SK-N-SH treated with all-trans-retinoic acid at 6 μM for 48 hours (cell line): ENCODE measurements around the gene PHYKPL.

Experiments
- ATAC-seq: fragments of 200-7000 bp; cut with Tn5 transposase; 3 replicates; pipeline ENCODE4 v1.9.1; 2020; ENCODE audit warnings: mild to moderate bottlenecking, moderate library complexity
- ARNTL ChIP-seq: fragments of 450-650 bp; formaldehyde crosslinking; IDR thresholded peaks from 2 replicates; pipeline ENCODE4 v1.5.0; 2020; ENCODE audit warnings: low read depth, mild to moderate bottlenecking, moderate library complexity, borderline replicate concordance
- BACH2 ChIP-seq: fragments of 250-450 bp; sonication (Bioruptor Pico); IDR thresholded peaks from 2 replicates; pipeline ENCODE4 v1.9.0; 2021; ENCODE audit warnings: mild to moderate bottlenecking, borderline replicate concordance
- CSDC2 ChIP-seq: fragments of 250-450 bp; sonication (Bioruptor Pico); IDR thresholded peaks from 2 replicates; pipeline ENCODE4 v1.5.0; 2020; ENCODE audit warnings: mild to moderate bottlenecking, moderate library complexity
- ESRRG ChIP-seq: fragments of 250-450 bp; sonication (Bioruptor Pico); IDR thresholded peaks from 2 replicates; pipeline ENCODE4 v1.6.1; 2021; ENCODE audit warnings: mild to moderate bottlenecking
- GLIS3 ChIP-seq: fragments of 250-450 bp; sonication (Bioruptor Pico); IDR thresholded peaks from 2 replicates; pipeline ENCODE4 v1.5.0; 2020; ENCODE audit warnings: mild to moderate bottlenecking, moderate library complexity
- ISL1 ChIP-seq: fragments of 250-450 bp; sonication (Bioruptor Pico); IDR thresholded peaks from 2 replicates; pipeline ENCODE4 v2.1.2; 2022; ENCODE audit warnings: mild to moderate bottlenecking, moderate library complexity
- OSR1 ChIP-seq: fragments of 250-450 bp; sonication (Bioruptor Pico); IDR thresholded peaks from 2 replicates; pipeline ENCODE4 v1.8.0; 2022; ENCODE audit warnings: moderate library complexity, mild to moderate bottlenecking, inconsistent platforms
- PPARA ChIP-seq: fragments of 250-450 bp; sonication (Bioruptor Pico); IDR thresholded peaks from 2 replicates; pipeline ENCODE4 v1.5.0; 2020; ENCODE audit warnings: mild to moderate bottlenecking, borderline replicate concordance
- RARB ChIP-seq: fragments of 250-450 bp; sonication (Bioruptor Pico); IDR thresholded peaks from 2 replicates; pipeline ENCODE4 v1.8.0; 2021; ENCODE audit warnings: mild to moderate bottlenecking, moderate library complexity
- SNAI2 ChIP-seq: fragments of 250-450 bp; sonication (Bioruptor Pico); IDR thresholded peaks from 2 replicates; pipeline ENCODE4 v1.5.0; 2020; ENCODE audit warnings: mild to moderate bottlenecking, moderate library complexity
- TCF4 ChIP-seq: fragments of 250-450 bp; sonication (Bioruptor Pico); IDR thresholded peaks from 2 replicates; pipeline ENCODE4 v1.8.0; 2021; ENCODE audit warnings: mild to moderate bottlenecking, moderate library complexity, borderline replicate concordance
- TOX ChIP-seq: fragments of 250-450 bp; sonication (Bioruptor Pico); IDR thresholded peaks from 2 replicates; pipeline ENCODE4 v1.8.0; 2021; ENCODE audit warnings: mild to moderate bottlenecking, moderate library complexity, borderline replicate concordance
- ZC3H10 ChIP-seq: fragments of 250-450 bp; sonication (Bioruptor Pico); IDR thresholded peaks from 2 replicates; pipeline ENCODE4 v1.5.1; 2021; ENCODE audit warnings: mild to moderate bottlenecking, moderate library complexity
- ZFP3 ChIP-seq: fragments of 250-450 bp; sonication (Bioruptor Pico); IDR thresholded peaks from 2 replicates; pipeline ENCODE4 v1.5.0; 2020; ENCODE audit warnings: mild to moderate bottlenecking, moderate library complexity
- ZFP30 ChIP-seq: fragments of 450-650 bp; formaldehyde crosslinking; IDR thresholded peaks from 2 replicates; pipeline ENCODE4 v1.5.0; 2022; ENCODE audit warnings: mild to moderate bottlenecking, moderate library complexity
- ZNF565 ChIP-seq: fragments of 450-650 bp; formaldehyde crosslinking; conservative IDR thresholded peaks from 2 replicates; pipeline ENCODE4 v1.5.0; 2020; ENCODE audit warnings: low read depth, mild to moderate bottlenecking, moderate library complexity
- ZNF70 ChIP-seq: fragments of 450-650 bp; formaldehyde crosslinking; IDR thresholded peaks from 2 replicates; pipeline ENCODE4 v1.5.0; 2020; ENCODE audit warnings: mild to moderate bottlenecking, moderate library complexity
- ZNF8 ChIP-seq: fragments of 450-650 bp; formaldehyde crosslinking; IDR thresholded peaks from 2 replicates; pipeline ENCODE4 v1.5.0; 2020; ENCODE audit warnings: mild to moderate bottlenecking, moderate library complexity
- TF ChIP-seq, protein P1 (sequence below): fragments of 250-450 bp; sonication (Bioruptor Pico); IDR thresholded peaks from 2 replicates; pipeline ENCODE4 v1.5.1; 2021; ENCODE audit warnings: mild to moderate bottlenecking, moderate library complexity
- TF ChIP-seq, protein P2 (sequence below): fragments of 250-450 bp; sonication (Bioruptor Pico); IDR thresholded peaks from 2 replicates; pipeline ENCODE4 v1.8.0; 2021; ENCODE audit warnings: low read depth, mild to moderate bottlenecking, moderate library complexity, borderline replicate concordance
- TF ChIP-seq, protein P3 (sequence below): fragments of 250-450 bp; sonication (Bioruptor Pico); IDR thresholded peaks from 2 replicates; pipeline ENCODE4 v1.5.0; 2020; ENCODE audit warnings: mild to moderate bottlenecking, moderate library complexity
- TF ChIP-seq, protein P4 (sequence below): fragments of 250-450 bp; sonication (Bioruptor Pico); IDR thresholded peaks from 2 replicates; pipeline ENCODE4 v1.8.0; 2020; ENCODE audit warnings: mild to moderate bottlenecking, moderate library complexity, borderline replicate concordance

PHYKPL gene

DNA sequence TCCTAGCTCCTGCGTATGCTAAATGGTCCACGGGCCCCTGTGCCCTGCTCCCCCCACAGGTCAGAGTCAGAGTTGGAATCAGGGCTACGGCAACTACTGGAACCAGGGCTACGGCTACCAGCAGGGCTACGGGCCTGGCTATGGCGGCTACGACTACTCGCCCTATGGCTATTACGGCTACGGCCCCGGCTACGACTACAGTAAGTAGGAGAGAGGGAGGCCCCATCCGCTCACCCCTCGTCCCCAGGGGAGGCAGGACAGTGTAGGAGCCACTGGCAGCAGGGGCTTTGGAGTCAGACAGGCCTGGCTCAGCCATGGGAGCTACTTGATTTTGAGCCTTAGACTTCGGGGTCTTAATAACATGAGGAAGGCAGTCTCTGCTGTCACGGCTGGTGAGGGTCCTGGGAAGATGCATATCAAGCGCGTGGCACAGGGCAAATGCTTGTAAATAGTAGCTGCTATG lies 22.5 kb downstream of the PHYKPL start:
- ATAC-seq, result no peak
- no peak for TF ChIP-seq ARNTL (CRISPR knock-in tag)
- TF ChIP-seq ZNF565 (CRISPR knock-in tag), result no peak
- no peak for TF ChIP-seq GLIS3 (CRISPR knock-in tag)
- TF ChIP-seq ESRRG (CRISPR knock-in tag), result no peak
- TF ChIP-seq ZNF70 (CRISPR knock-in tag), result no peak
- TF ChIP-seq RARB (CRISPR knock-in tag), result no peak
- no peak for TF ChIP-seq CSDC2 (CRISPR knock-in tag)
- TF ChIP-seq ZNF8 (CRISPR knock-in tag), result no peak
- TF ChIP-seq, protein P1, sequence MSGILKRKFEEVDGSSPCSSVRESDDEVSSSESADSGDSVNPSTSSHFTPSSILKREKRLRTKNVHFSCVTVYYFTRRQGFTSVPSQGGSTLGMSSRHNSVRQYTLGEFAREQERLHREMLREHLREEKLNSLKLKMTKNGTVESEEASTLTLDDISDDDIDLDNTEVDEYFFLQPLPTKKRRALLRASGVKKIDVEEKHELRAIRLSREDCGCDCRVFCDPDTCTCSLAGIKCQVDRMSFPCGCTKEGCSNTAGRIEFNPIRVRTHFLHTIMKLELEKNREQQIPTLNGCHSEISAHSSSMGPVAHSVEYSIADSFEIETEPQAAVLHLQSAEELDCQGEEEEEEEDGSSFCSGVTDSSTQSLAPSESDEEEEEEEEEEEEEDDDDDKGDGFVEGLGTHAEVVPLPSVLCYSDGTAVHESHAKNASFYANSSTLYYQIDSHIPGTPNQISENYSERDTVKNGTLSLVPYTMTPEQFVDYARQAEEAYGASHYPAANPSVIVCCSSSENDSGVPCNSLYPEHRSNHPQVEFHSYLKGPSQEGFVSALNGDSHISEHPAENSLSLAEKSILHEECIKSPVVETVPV (CRISPR knock-in tag), result no peak
- no peak for TF ChIP-seq ZFP30 (CRISPR knock-in tag)
- no peak for TF ChIP-seq TCF4
- TF ChIP-seq ZC3H10 (CRISPR knock-in tag), result no peak
- no peak for TF ChIP-seq PPARA (CRISPR knock-in tag)
- TF ChIP-seq SNAI2 (CRISPR knock-in tag), result no peak
- no peak for TF ChIP-seq TOX (CRISPR knock-in tag)
- no peak for TF ChIP-seq ZFP3 (CRISPR knock-in tag)

DNA sequence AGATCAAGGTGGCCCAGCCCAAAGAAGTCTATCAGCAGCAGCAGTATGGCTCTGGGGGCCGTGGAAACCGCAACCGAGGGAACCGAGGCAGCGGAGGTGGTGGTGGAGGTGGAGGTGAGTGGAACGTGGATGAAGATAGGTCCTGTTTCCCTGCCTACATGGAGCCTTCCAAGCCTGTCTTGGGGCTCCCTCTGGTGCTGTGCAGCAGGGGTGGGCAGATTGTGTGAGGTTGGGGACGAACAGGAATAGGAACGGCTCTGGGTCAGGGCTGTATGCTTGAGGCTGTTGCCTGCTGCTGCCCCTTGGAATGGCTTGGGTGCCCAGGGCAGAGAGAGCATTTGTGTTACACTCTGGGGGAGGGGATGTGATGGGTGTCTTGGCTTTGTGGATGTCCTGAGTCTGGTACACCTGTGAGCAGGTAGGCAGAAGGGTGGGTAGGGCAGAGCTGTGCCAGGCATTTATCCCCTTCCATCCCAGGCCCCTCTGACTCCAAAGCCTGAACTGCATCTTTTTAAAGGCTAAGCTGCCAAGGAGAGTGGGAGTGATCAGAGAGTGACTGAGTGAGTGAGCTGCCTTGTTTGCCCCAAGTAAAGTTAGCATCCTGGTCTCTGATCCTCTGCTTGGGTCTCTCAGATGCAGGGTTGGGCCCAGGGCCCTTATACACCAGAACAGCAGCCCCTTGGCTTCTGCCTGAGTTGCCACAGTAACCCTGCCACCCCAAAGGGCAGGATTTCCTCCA lies 23.1 kb downstream of the PHYKPL start:
- no peak for ATAC-seq
- TF ChIP-seq ARNTL (CRISPR knock-in tag), result no peak
- no peak for TF ChIP-seq ISL1 (CRISPR knock-in tag)
- no peak for TF ChIP-seq ZC3H10 (CRISPR knock-in tag)
- TF ChIP-seq, all 23 proteins: peak for 0

DNA sequence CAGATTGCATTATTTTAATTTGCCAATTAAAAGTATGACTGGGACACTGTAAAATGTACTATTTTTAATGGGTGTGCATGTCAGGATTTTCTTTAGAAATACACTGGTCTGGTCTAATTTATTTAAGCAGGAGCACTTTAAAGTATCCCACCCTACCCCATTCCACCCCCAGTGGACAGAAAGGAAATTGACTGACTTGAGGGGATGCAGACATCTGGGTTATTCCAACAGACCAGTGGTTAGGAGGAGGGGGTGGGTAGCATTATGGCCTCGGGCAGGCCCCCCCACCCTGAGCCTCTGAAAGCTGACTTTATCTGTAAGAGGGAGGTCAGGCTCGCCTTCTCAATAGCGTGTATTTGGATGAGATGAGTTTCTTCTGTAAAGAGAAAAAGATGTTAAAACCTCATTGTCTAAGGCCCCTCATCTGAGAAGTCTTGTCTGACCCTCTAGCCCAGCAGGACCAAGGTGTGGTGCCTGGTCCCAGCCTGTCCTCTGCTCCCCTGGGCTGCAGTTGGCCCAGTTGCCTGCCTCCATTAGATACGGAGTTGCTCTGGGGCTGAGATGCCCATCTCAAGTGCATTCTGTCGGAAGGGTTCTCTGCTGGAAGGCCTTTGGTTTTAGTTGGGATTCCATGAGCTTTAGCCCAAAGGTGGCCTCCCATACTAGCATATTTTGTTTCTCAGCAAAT lies 23.9 kb downstream of the PHYKPL start:
- ATAC-seq, result no peak
- TF ChIP-seq ZFP3 (CRISPR knock-in tag), result no peak
- TF ChIP-seq, protein P2, sequence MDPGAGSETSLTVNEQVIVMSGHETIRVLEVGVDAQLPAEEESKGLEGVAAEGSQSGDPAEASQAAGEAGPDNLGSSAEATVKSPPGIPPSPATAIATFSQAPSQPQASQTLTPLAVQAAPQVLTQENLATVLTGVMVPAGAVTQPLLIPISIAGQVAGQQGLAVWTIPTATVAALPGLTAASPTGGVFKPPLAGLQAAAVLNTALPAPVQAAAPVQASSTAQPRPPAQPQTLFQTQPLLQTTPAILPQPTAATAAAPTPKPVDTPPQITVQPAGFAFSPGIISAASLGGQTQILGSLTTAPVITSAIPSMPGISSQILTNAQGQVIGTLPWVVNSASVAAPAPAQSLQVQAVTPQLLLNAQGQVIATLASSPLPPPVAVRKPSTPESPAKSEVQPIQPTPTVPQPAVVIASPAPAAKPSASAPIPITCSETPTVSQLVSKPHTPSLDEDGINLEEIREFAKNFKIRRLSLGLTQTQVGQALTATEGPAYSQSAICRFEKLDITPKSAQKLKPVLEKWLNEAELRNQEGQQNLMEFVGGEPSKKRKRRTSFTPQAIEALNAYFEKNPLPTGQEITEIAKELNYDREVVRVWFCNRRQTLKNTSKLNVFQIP, result no peak
- no peak for TF ChIP-seq BACH2 (CRISPR knock-in tag)
- no peak for TF ChIP-seq ZC3H10 (CRISPR knock-in tag)
- no peak for TF ChIP-seq CSDC2 (CRISPR knock-in tag)
- TF ChIP-seq ZNF565 (CRISPR knock-in tag), result no peak
- TF ChIP-seq PPARA (CRISPR knock-in tag), result no peak
- no peak for TF ChIP-seq OSR1 (CRISPR knock-in tag)
- TF ChIP-seq, protein P3, sequence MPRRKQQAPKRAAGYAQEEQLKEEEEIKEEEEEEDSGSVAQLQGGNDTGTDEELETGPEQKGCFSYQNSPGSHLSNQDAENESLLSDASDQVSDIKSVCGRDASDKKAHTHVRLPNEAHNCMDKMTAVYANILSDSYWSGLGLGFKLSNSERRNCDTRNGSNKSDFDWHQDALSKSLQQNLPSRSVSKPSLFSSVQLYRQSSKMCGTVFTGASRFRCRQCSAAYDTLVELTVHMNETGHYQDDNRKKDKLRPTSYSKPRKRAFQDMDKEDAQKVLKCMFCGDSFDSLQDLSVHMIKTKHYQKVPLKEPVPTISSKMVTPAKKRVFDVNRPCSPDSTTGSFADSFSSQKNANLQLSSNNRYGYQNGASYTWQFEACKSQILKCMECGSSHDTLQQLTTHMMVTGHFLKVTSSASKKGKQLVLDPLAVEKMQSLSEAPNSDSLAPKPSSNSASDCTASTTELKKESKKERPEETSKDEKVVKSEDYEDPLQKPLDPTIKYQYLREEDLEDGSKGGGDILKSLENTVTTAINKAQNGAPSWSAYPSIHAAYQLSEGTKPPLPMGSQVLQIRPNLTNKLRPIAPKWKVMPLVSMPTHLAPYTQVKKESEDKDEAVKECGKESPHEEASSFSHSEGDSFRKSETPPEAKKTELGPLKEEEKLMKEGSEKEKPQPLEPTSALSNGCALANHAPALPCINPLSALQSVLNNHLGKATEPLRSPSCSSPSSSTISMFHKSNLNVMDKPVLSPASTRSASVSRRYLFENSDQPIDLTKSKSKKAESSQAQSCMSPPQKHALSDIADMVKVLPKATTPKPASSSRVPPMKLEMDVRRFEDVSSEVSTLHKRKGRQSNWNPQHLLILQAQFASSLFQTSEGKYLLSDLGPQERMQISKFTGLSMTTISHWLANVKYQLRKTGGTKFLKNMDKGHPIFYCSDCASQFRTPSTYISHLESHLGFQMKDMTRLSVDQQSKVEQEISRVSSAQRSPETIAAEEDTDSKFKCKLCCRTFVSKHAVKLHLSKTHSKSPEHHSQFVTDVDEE (CRISPR knock-in tag), result no peak
- no peak for TF ChIP-seq ARNTL (CRISPR knock-in tag)
- no peak for TF ChIP-seq ZNF70 (CRISPR knock-in tag)
- TF ChIP-seq GLIS3 (CRISPR knock-in tag), result no peak
- no peak for TF ChIP-seq ZFP30 (CRISPR knock-in tag)
- TF ChIP-seq SNAI2 (CRISPR knock-in tag), result no peak
- TF ChIP-seq ZNF8 (CRISPR knock-in tag), result no peak
- no peak for TF ChIP-seq TOX (CRISPR knock-in tag)
- TF ChIP-seq, protein P4, sequence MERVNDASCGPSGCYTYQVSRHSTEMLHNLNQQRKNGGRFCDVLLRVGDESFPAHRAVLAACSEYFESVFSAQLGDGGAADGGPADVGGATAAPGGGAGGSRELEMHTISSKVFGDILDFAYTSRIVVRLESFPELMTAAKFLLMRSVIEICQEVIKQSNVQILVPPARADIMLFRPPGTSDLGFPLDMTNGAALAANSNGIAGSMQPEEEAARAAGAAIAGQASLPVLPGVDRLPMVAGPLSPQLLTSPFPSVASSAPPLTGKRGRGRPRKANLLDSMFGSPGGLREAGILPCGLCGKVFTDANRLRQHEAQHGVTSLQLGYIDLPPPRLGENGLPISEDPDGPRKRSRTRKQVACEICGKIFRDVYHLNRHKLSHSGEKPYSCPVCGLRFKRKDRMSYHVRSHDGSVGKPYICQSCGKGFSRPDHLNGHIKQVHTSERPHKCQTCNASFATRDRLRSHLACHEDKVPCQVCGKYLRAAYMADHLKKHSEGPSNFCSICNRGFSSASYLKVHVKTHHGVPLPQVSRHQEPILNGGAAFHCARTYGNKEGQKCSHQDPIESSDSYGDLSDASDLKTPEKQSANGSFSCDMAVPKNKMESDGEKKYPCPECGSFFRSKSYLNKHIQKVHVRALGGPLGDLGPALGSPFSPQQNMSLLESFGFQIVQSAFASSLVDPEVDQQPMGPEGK (CRISPR knock-in tag), result no peak
- no peak for TF ChIP-seq TCF4
- no peak for TF ChIP-seq ISL1 (CRISPR knock-in tag)
- TF ChIP-seq, protein P1 (CRISPR knock-in tag), result no peak
